Upper lobe of left lung (tissue), 4 donors: Measurements from ENCODE around the gene KLHL33.

Experiments used
- CTCF ChIP-seq, 6 experiments: fragments of 450-650 bp in 4 of 6; fragments of 200-600 bp in 2 of 6; sonication (generic) in 2 of 6; IDR thresholded peaks; one replicate each; pipeline ENCODE4 v1.5.1; 2016 to 2019; ENCODE audit warnings: antibody characterized with exemption in 6 of 6
- EP300 ChIP-seq, 4 donors: sonication (generic); formaldehyde crosslinking; IDR thresholded peaks; one replicate each; pipeline ENCODE4 v1.5.1; 2017; ENCODE audit warnings: antibody characterized with exemption in 4 of 4, control low read depth in 2 of 4
- POLR2A ChIP-seq, 4 donors: fragments of 450-650 bp; IDR thresholded peaks; one replicate each; pipeline ENCODE4 v1.5.1; 2016 to 2017; ENCODE audit warnings: antibody characterized with exemption in 4 of 4, mild to moderate bottlenecking in 2 of 4
- POLR2AphosphoS5 ChIP-seq, 2 donors: sonication (generic); formaldehyde crosslinking; IDR thresholded peaks; one replicate each; pipeline ENCODE4 v1.5.1; 2017; ENCODE audit warnings: antibody characterized with exemption in 2 of 2

GRCh38 chr14:20472536-20473169 lies 36.7 kb upstream of the KLHL33 start:
- no peak for TF ChIP-seq CTCF (IDR thresholded peaks at IDR 0.05)
- no peak for TF ChIP-seq POLR2A (IDR thresholded peaks at IDR 0.05)
- no peak for TF ChIP-seq EP300 (IDR thresholded peaks at IDR 0.05)
- TF ChIP-seq POLR2AphosphoS5 (IDR thresholded peaks at IDR 0.05) = no peak
